22Rv1 (cell line): ENCODE results near the gene NTRK3.
"Not testable (repeated sequence)": the region's sequence is repeated elsewhere in the genome, so short reads cannot be mapped to it uniquely, and the experiment has no call there.

Source experiments
- H3K27ac ChIP-seq: fragments of 450-650 bp; 2 replicates; pipeline ENCODE4 v1.5.1; 2017
- CTCF ChIP-seq: fragments of 450-650 bp; IDR thresholded peaks from 2 replicates; pipeline ENCODE4 v1.5.1; 2017; ENCODE audit warnings: mild to moderate bottlenecking
- ZFX ChIP-seq: fragments of 450-650 bp; IDR thresholded peaks from 2 replicates; pipeline ENCODE4 v1.6.1; 2017; ENCODE audit warnings: antibody characterized with exemption, borderline replicate concordance

Gene NTRK3

GRCh38 chr15:88035381-88035780 is 221.2 kb downstream of the NTRK3 start:
- TF ChIP-seq ZFX: no peak
- no peak for TF ChIP-seq CTCF

DNA sequence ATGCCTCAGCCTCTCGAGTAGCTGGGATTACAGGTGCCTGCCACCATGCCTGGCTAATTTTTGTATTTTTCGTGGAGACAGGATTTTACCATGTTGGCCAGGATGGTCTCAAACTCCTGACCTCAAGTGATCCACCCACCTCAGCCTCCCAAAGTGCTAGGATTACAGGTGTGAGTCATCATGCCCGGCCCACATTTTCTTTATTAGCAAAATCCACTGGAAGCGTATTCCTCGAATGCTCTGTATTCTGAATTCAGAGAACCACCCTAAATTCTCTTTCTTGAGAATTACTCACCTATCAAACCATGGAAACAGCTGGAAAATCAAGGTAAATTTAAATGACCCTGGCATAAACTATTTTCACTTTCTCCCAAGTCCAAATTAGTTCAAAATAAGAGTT is 223.1 kb downstream of the NTRK3 start:
- H3K27ac ChIP-seq: not testable (repeated sequence)

More at GRCh38 chr15:88035381-88035780, 221.2 kb downstream of the NTRK3 start:
- no peak overlapping the region for H3K27ac ChIP-seq

DNA sequence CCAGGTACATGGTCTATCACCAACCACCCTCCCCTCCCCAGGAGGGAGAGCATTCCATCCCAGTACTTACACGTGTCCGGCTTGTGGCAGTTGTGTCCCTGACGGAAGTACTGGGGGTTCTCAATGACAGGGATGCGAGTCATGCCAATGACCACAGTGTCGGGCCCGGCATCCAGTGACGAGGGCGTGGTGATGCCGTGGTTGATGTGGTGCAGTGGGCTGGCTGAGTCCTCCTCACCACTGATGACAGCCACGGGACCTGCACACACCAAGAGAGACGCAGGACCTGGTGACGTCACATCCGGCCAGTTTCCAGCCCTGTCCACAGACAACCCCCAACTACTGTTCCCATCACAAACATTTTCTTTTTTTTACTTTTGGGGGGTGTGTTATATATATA is 223.8 kb downstream of the NTRK3 start:
- no peak overlapping the region for H3K27ac ChIP-seq

GRCh38 chr15:88031461-88031860 is 225.1 kb downstream of the NTRK3 start:
- TF ChIP-seq CTCF (no peak), ZFX (no peak)
- H3K27ac ChIP-seq: no peak overlapping the region

More for the DNA sequence above, 223.8 kb downstream of the NTRK3 start:
- TF ChIP-seq CTCF (no peak), ZFX (no peak)

GRCh38 chr15:88029696-88030095 is 226.8 kb downstream of the NTRK3 start:
- TF ChIP-seq CTCF: no peak
- no peak for TF ChIP-seq ZFX
- no peak overlapping the region for H3K27ac ChIP-seq

- no peak overlapping the region for H3K27ac ChIP-seq
- TF ChIP-seq CTCF: no peak
- no peak for TF ChIP-seq ZFX
Measured at GRCh38 chr15:88028024-88028423, 228.5 kb downstream of the NTRK3 start.

- no peak overlapping the region for H3K27ac ChIP-seq
- TF ChIP-seq CTCF (no peak), ZFX (no peak)
Measured at GRCh38 chr15:88023914-88024313, 232.6 kb downstream of the NTRK3 start.

DNA sequence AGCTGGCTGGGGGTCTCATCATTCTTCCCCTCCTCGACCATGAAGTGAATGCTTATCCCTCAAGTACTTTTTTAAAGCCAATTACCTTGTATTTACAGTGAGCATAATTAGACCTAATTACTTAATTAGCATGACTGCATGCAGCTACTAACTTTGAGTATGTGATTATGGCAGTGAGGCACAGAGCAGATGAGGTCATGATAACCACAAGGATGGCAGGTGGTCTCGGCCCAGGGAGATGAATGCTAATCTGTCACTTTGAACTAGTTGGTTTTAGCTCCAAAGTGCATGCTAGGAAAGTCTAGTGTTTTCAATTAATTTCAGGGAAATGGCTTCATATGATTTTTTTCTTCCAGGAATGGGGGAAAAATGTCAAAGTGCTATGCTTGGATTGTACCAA is 233.8 kb downstream of the NTRK3 start:
- H3K27ac ChIP-seq: no peak overlapping the region
- TF ChIP-seq ZFX (no peak), CTCF (no peak)
